ENCODE results near the gene HBS1L. TPM values are rescaled to one million over a fixed set of nuclear protein-coding genes. Genes with fewer than 3 reads are reported as not detected.

The HBS1L gene
- polyA plus RNA-seq, 3 donors, result 16.0 to 48.9 (median 36.3) TPM

DNA sequence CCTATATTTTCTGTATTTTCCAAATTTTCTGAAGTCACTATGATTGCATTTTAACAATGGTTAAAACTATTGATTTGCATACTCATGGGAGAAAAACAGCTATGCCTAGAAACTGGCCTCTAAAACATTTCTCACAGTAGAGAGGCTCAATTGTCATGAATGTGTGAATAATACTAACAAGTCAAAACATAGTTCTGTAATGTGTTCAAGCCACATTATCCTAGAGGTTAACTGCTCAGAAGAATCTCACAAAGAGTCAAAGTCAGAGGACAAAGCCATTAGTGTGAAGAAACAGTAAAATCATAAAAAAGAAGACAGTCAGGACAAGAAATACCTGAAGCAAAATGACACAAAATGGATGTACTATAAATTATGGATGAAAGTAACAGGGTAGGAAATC lies 92.2 kb downstream of the HBS1L start:
- H3K27me3 Mint-ChIP-seq (ENCODE audit: low read depth in 3 of 3), result no peaks in the 10 kb centered on the region
- Histone ChIP-seq H4K20me1 (ENCODE audit: insufficient read depth, low read length) (no peaks in the 10 kb centered on the region), H3K27me3 (ENCODE audit: control insufficient read depth in 2 of 2, insufficient read depth in 2 of 2, low read length in 2 of 2) (no peaks in the 10 kb centered on the region), H2AFZ (ENCODE audit: insufficient read depth, low read depth, low read length, poor library complexity, severe bottlenecking) (no peak overlapping the region), H3K27ac (ENCODE audit: low read depth in 1 of 2, low read length in 2 of 2) (no peak overlapping the region), H3K9ac (ENCODE audit: insufficient read depth, low read length, poor library complexity, severe bottlenecking) (no peak overlapping the region), H3K79me2 (ENCODE audit: insufficient read depth, low read length) (no peaks in the 10 kb centered on the region), H3K4me2 (replicated peaks; ENCODE audit: extremely low read depth, low read length, poor library complexity, severe bottlenecking) (no peak overlapping the region), H3K36me3 (replicated peaks in 1 of 2; ENCODE audit: control insufficient read depth in 1 of 2, insufficient read depth in 2 of 2, low read length in 2 of 2) (peaks cover 35 to 70% of the 10 kb centered on the region in 2 donors), H3K4me3 (replicated peaks in 1 of 3; ENCODE audit: low read depth in 2 of 3, low read length in 3 of 3) (no peak overlapping the region), H3K4me1 (ENCODE audit: control insufficient read depth in 1 of 2, insufficient read depth in 2 of 2, low read length in 2 of 2) (no peaks in the 10 kb centered on the region), H3K9me3 (replicated peaks in 1 of 2; ENCODE audit: control insufficient read depth in 1 of 2, insufficient read depth in 1 of 2, low read length in 2 of 2) (no peaks in the 10 kb centered on the region)
- no peak overlapping the region for H3K27ac Mint-ChIP-seq
- intact Hi-C loops (cut with micrococcal nuclease), result no loop called here
- TF ChIP-seq, protein P1, sequence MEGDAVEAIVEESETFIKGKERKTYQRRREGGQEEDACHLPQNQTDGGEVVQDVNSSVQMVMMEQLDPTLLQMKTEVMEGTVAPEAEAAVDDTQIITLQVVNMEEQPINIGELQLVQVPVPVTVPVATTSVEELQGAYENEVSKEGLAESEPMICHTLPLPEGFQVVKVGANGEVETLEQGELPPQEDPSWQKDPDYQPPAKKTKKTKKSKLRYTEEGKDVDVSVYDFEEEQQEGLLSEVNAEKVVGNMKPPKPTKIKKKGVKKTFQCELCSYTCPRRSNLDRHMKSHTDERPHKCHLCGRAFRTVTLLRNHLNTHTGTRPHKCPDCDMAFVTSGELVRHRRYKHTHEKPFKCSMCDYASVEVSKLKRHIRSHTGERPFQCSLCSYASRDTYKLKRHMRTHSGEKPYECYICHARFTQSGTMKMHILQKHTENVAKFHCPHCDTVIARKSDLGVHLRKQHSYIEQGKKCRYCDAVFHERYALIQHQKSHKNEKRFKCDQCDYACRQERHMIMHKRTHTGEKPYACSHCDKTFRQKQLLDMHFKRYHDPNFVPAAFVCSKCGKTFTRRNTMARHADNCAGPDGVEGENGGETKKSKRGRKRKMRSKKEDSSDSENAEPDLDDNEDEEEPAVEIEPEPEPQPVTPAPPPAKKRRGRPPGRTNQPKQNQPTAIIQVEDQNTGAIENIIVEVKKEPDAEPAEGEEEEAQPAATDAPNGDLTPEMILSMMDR (IDR thresholded peaks at IDR 0.05), result no peak
- no peaks in the 10 kb centered on the region for H3K4me1 Mint-ChIP-seq
- no peak for DNase-seq
- peaks cover 0 to 4% (median 0%) of the 10 kb centered on the region in 7 donors for H3K9me3 Mint-ChIP-seq
- H3K36me3 Mint-ChIP-seq, result peaks cover 65 to 68% of the 10 kb centered on the region in 2 donors
- H3K4me3 Mint-ChIP-seq, result no peak overlapping the region

DNA sequence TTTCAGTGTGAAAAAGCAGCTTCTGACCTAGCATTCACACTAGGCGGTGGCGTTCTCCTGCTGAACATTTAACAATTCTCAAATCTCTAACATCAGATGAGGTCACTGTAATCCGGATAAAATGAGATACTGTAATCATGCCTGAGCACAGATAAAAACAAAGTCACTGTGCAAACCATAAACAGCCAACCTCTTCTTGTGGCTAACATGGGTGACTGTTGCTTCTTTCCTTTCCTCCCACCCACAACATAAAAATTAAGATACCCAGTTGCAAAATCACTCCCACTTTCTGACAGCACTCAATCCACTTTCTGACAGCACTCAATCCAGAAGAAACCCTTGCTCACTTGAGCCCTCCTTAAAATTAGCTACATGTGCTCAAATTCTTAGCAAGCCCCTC lies 93.3 kb downstream of the HBS1L start:
- intact Hi-C loops (cut with micrococcal nuclease), result no loop called here
- Mint-ChIP-seq H3K27me3 (ENCODE audit: low read depth in 3 of 3) (no peaks in the 10 kb centered on the region), H3K27ac (no peak overlapping the region), H3K4me1 (no peaks in the 10 kb centered on the region), H3K4me3 (no peak overlapping the region), H3K36me3 (peaks cover 57 to 62% of the 10 kb centered on the region in 2 donors), H3K9me3 (peaks cover 0 to 4% (median 0%) of the 10 kb centered on the region in 7 donors)
- Histone ChIP-seq H4K20me1 (ENCODE audit: insufficient read depth, low read length) (no peaks in the 10 kb centered on the region), H3K36me3 (replicated peaks in 1 of 2; ENCODE audit: control insufficient read depth in 1 of 2, insufficient read depth in 2 of 2, low read length in 2 of 2) (peaks cover 35 to 59% of the 10 kb centered on the region in 2 donors), H3K27me3 (ENCODE audit: control insufficient read depth in 2 of 2, insufficient read depth in 2 of 2, low read length in 2 of 2) (no peaks in the 10 kb centered on the region), H3K9ac (ENCODE audit: insufficient read depth, low read length, poor library complexity, severe bottlenecking) (no peak overlapping the region), H3K4me3 (replicated peaks in 1 of 3; ENCODE audit: low read depth in 2 of 3, low read length in 3 of 3) (no peak overlapping the region), H3K79me2 (ENCODE audit: insufficient read depth, low read length) (no peaks in the 10 kb centered on the region), H3K4me1 (ENCODE audit: control insufficient read depth in 1 of 2, insufficient read depth in 2 of 2, low read length in 2 of 2) (no peaks in the 10 kb centered on the region), H3K4me2 (replicated peaks; ENCODE audit: extremely low read depth, low read length, poor library complexity, severe bottlenecking) (no peak overlapping the region), H2AFZ (ENCODE audit: insufficient read depth, low read depth, low read length, poor library complexity, severe bottlenecking) (no peak overlapping the region), H3K27ac (ENCODE audit: low read depth in 1 of 2, low read length in 2 of 2) (no peak overlapping the region), H3K9me3 (replicated peaks in 1 of 2; ENCODE audit: control insufficient read depth in 1 of 2, insufficient read depth in 1 of 2, low read length in 2 of 2) (no peaks in the 10 kb centered on the region)
- no peak for DNase-seq
- TF ChIP-seq, protein P1 (IDR thresholded peaks at IDR 0.05), result no peak
- WGBS (ENCODE audit: insufficient coverage), result 100% methylated on average over 1 of the region's 3 CpGs
